K562 (cell line): ENCODE data around the gene NRCAM. TPM values are rescaled to one million over a fixed set of nuclear protein-coding genes. Genes with fewer than 3 reads are reported as not detected.

Experiments
- ATAC-seq: fragments of 200-7000 bp; cut with Tn5 transposase; 3 replicates; pipeline ENCODE4 v1.9.1; 2020; ENCODE audit warnings: moderate library complexity
- BruUV-seq: library from RNA; stranded (reverse); fragments of 400-500 nt; replicated peaks from 2 replicates; lab custom pipeline; 2021; lab: Mats Ljungman, UMichigan
- CTCF ChIA-PET: fragments of 300-600 bp; formaldehyde crosslinking; extraction: SDS; loops from one replicate; lab custom pipeline; 2021; ENCODE audit warnings: low intra/inter-chr PET ratio; lab: Yijun Ruan, JAX
- POLR2A ChIA-PET: fragments of 300-600, 350-650 bp; sonication (Branson Sonifier 250); formaldehyde crosslinking; extraction: SDS; loops from one replicate; lab custom pipeline; 2021; ENCODE audit warnings: antibody characterized with exemption, inconsistent platforms; lab: Yijun Ruan, JAX
- DNase-seq, 4 experiments: peaks; one replicate each; pipeline versions ENCODE4 v3.0.0 to v3.0.0-alpha.2; 2011 to 2018; ENCODE audit warnings: low spot score in 3 of 4, mixed read lengths in 3 of 4; ENCODE audit errors: extremely low read depth in 1 of 4
- FAIRE-seq: peaks from 2 replicates; lab custom pipeline; 2011; peaks lifted over from hg19 to GRCh38; lab: Jason Lieb, UNC
- H2AFZ ChIP-seq: 2 replicates; pipeline ENCODE4 v1.6.0; 2011; ENCODE audit warnings: low read depth, low read length, control low read depth, inconsistent platforms
- H3K27ac ChIP-seq: fragments of 200-600 bp; 3 replicates; pipeline ENCODE4 v1.8.0; 2011; ENCODE audit warnings: low read depth, mild to moderate bottlenecking, control low read depth, inconsistent platforms, low read length, moderate library complexity, mixed read lengths; ENCODE audit errors: extremely low read depth
- H3K27me3 ChIP-seq, 2 experiments: fragments of 300-600 bp in 1 of 2; 2 replicates in 1 of 2; 3 replicates in 1 of 2; pipeline versions ENCODE4 v1.6.0 to v1.8.0; 2011; ENCODE audit warnings: inconsistent platforms in 2 of 2, low read length in 2 of 2, mild to moderate bottlenecking in 1 of 2, mixed read lengths in 1 of 2, moderate library complexity in 1 of 2; ENCODE audit not compliant: control insufficient read depth in 2 of 2, insufficient read depth in 2 of 2
- H3K36me3 ChIP-seq: fragments of 300-600 bp; 3 replicates; pipeline ENCODE4 v1.8.0; 2011; ENCODE audit warnings: mild to moderate bottlenecking, low read length, inconsistent platforms; ENCODE audit not compliant: control insufficient read depth, insufficient read depth
- H3K4me1 ChIP-seq, 2 experiments: fragments of 200-600 bp in 1 of 2; replicated peaks in 1 of 2; 2 replicates in 1 of 2; 3 replicates in 1 of 2; pipeline versions ENCODE4 v1.5.1 to v1.8.0; 2011; ENCODE audit warnings: inconsistent platforms in 2 of 2, low read length in 2 of 2, mild to moderate bottlenecking in 1 of 2, mixed read lengths in 1 of 2, moderate library complexity in 1 of 2; ENCODE audit not compliant: control insufficient read depth in 2 of 2, insufficient read depth in 2 of 2
- H3K4me2 ChIP-seq: 2 replicates; pipeline ENCODE4 v1.6.1; 2011; ENCODE audit warnings: low read length, control low read depth, inconsistent platforms, mixed read lengths; ENCODE audit not compliant: insufficient read depth
- H3K4me3 ChIP-seq: fragments of 200-600 bp; sonication (generic), shearing (Covaris generic); 2 replicates; pipeline ENCODE4 v1.5.1; 2016; ENCODE audit warnings: control low read depth, inconsistent platforms
- H3K79me2 ChIP-seq: fragments of 200-600 bp; 3 replicates; pipeline ENCODE4 v1.8.0; 2011; ENCODE audit warnings: low read length, inconsistent platforms; ENCODE audit not compliant: control insufficient read depth, insufficient read depth
- H3K9ac ChIP-seq, 2 experiments: 2 replicates each; pipeline versions ENCODE4 v1.6.0 to v1.6.1; 2011; ENCODE audit warnings: low read depth in 2 of 2, low read length in 2 of 2, control low read depth in 1 of 2, inconsistent platforms in 1 of 2, mild to moderate bottlenecking in 1 of 2, mixed read lengths in 1 of 2; ENCODE audit not compliant: insufficient read depth in 1 of 2
- H3K9me1 ChIP-seq: one replicate; pipeline ENCODE4 v1.6.0; 2011; ENCODE audit warnings: inconsistent platforms, mild to moderate bottlenecking, low read length, moderate library complexity; ENCODE audit not compliant: control insufficient read depth, insufficient read depth
- H3K9me3 ChIP-seq: replicated peaks from 2 replicates; pipeline ENCODE4 v1.5.1; 2011; ENCODE audit warnings: low read depth, low read length, inconsistent platforms; ENCODE audit not compliant: control insufficient read depth, insufficient read depth
- H4K20me1 ChIP-seq: replicated peaks from 2 replicates; pipeline ENCODE4 v1.6.1; 2011; ENCODE audit warnings: low read length, inconsistent platforms, mixed read lengths; ENCODE audit not compliant: control insufficient read depth, insufficient read depth
- BRCA1 ChIP-seq, 2 experiments: fragments of 450-650 bp in 1 of 2; sonication (generic) in 1 of 2; formaldehyde crosslinking in 1 of 2; IDR thresholded peaks; 2 replicates each; pipeline versions ENCODE4 v1.5.0 to v1.6.1; 2017 to 2020; ENCODE audit warnings: mild to moderate bottlenecking in 1 of 2, missing genetic modification reagents in 1 of 2
- DNMT1 ChIP-seq: fragments of 450-650 bp; IDR thresholded peaks from 2 replicates; pipeline ENCODE4 v1.6.1; 2016; ENCODE audit warnings: antibody characterized with exemption, mild to moderate bottlenecking
- DPF2 ChIP-seq: fragments of 450-650 bp; IDR thresholded peaks from 2 replicates; pipeline ENCODE4 v1.6.1; 2016
- FOXA1 ChIP-seq: fragments of 450-650 bp; IDR thresholded peaks from 2 replicates; pipeline ENCODE4 v1.6.1; 2016; ENCODE audit warnings: mild to moderate bottlenecking, borderline replicate concordance
- MTF1 ChIP-seq: fragments of 250-450 bp; sonication (Bioruptor Pico); IDR thresholded peaks from 2 replicates; pipeline ENCODE4 v1.9.0; 2021; ENCODE audit warnings: moderate library complexity, mild to moderate bottlenecking, inconsistent platforms, borderline replicate concordance
- WGBS: fragments of 100-300 bp; shearing (Covaris generic); methylation state at CpG from one replicate; pipeline ENCODE4 v1.1.6; 2016; ENCODE audit warnings: low coverage, mixed read lengths; ENCODE audit not compliant: insufficient coverage; ENCODE audit errors: missing lambda C conversion rate; 5-methylcytosine and 5-hydroxymethylcytosine counted together
- in situ Hi-C: fragments of 300-500 bp; cut with MboI; formaldehyde crosslinking; loops from 4 replicates; pipeline ENCODE4 v1.15.0; 2018; ENCODE audit warnings: inconsistent platforms, mixed read lengths
- intact Hi-C: fragments of 100-400 bp; cut with micrococcal nuclease; formaldehyde crosslinking; loops from 2 replicates; pipeline ENCODE4 v1.14.2; 2022
- polyA plus RNA-seq, 8 experiments: library from polyadenylated mRNA; depleted of rRNA in 4 of 8; stranded (reverse) in 5 of 8; unstranded in 3 of 8; fragments of >200 nt; fragmentation: Nextera tagmentation in 2 of 8; fragmentation: Illumina TruSeq in 1 of 8; extraction: Ambion mirVana in 2 of 8; extraction: Trizol in 1 of 8; gene quantifications; 2 replicates each; pipeline versions ENCODE4 v1.2.1 to v1.2.3, GENCODE V29; 2011 to 2014; ENCODE audit warnings: inconsistent platforms in 1 of 8, missing spikeins in 1 of 8
- total RNA-seq, 7 experiments: library from RNA; depleted of rRNA in 6 of 7; stranded (reverse); fragments of >200 nt in 6 of 7; fragmentation: Illumina TruSeq in 2 of 7; extraction: Trizol in 2 of 7; gene quantifications; 2 replicates each; pipeline versions ENCODE4 v1.2.1 to v1.2.3, GENCODE V29; 2011 to 2021; ENCODE audit warnings: low replicate concordance in 1 of 7
- TF ChIP-seq, protein P1 (sequence below): fragments of 450-650 bp; formaldehyde crosslinking; conservative IDR thresholded peaks from 2 replicates; pipeline ENCODE4 v1.4.0; 2022; ENCODE audit warnings: mild to moderate bottlenecking, missing genetic modification characterization

The NRCAM gene
- total and polyA plus RNA-seq, 9 of the 15 experiments (the other 6 are each of a cell fraction or from before 2014, with no cell fraction given): 0.03 to 0.54 (median 0.12) TPM; not detected in 1

DNA sequence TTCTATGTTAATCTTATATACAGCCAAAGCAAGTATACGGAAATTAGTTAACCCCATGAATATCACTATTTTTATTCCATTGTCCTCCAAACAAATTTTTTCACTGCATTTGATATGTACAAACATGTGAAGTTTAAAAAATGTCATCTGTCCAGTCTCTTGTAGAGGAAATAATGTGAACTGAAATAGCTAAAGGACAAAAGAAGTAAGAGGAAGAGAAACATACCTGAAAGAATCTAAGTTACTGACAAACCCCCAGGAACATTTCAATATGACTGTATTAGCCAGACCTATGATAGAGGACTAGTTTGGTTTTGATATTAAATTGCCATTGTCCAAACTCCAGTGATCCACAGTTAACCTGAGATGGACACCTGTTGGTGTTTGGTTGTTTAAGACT lies 80.6 kb downstream of the NRCAM start:
- POLR2A ChIA-PET: interaction anchor here (1.1 to 1.2 kb wide), 2 partner anchors 11 to 155 kb away, joined by 3 to 4 read pairs; no protein-coding TSS in a partner anchor
- no peaks in the 10 kb centered on the region for H3K36me3 ChIP-seq
- no peak overlapping the region for H3K9ac ChIP-seq
- H3K4me1 ChIP-seq: no peaks in the 10 kb centered on the region
- no peaks in the 10 kb centered on the region; a peak in 1 of 5 replicates for H3K27me3 ChIP-seq
- DNase-seq: no peak
- H3K9me3 ChIP-seq: no peaks in the 10 kb centered on the region
- no peaks in the 10 kb centered on the region for H3K9me1 ChIP-seq
- H3K27ac ChIP-seq: no peak overlapping the region
- no peaks in the 10 kb centered on the region for H4K20me1 ChIP-seq
- no peak overlapping the region for H3K4me2 ChIP-seq
- no peak overlapping the region for H3K4me3 ChIP-seq
- no peak for ATAC-seq
- BruUV-seq: no TSS peak
- H2AFZ ChIP-seq: no peak overlapping the region
- 0% methylated on average over 1 of the region's 1 CpG for WGBS
- intact Hi-C loops (no loop called here), in situ Hi-C loops (no loop called here)
- FAIRE-seq: no peak
- TF ChIP-seq FOXA1 (no peak), BRCA1 (IDR thresholded peaks at IDR 0.05) (no peak), BRCA1 (CRISPR knock-in tag; IDR thresholded peaks at IDR 0.05) (no peak), DNMT1 (no peak), MTF1 (CRISPR knock-in tag) (no peak), DPF2 (no peak)
- TF ChIP-seq, protein P1, sequence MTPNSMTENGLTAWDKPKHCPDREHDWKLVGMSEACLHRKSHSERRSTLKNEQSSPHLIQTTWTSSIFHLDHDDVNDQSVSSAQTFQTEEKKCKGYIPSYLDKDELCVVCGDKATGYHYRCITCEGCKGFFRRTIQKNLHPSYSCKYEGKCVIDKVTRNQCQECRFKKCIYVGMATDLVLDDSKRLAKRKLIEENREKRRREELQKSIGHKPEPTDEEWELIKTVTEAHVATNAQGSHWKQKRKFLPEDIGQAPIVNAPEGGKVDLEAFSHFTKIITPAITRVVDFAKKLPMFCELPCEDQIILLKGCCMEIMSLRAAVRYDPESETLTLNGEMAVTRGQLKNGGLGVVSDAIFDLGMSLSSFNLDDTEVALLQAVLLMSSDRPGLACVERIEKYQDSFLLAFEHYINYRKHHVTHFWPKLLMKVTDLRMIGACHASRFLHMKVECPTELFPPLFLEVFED: no peak
- H3K79me2 ChIP-seq: no peaks in the 10 kb centered on the region
- CTCF ChIA-PET: no interaction called here
